Activated gamma-delta T cell (primary cell): ENCODE data around the gene ANXA1.

ENCODE experiments used
- DNase-seq: peaks from one replicate; lab custom pipeline; 2025; lab: John Stamatoyannopoulos, UW

The ANXA1 gene

DNA sequence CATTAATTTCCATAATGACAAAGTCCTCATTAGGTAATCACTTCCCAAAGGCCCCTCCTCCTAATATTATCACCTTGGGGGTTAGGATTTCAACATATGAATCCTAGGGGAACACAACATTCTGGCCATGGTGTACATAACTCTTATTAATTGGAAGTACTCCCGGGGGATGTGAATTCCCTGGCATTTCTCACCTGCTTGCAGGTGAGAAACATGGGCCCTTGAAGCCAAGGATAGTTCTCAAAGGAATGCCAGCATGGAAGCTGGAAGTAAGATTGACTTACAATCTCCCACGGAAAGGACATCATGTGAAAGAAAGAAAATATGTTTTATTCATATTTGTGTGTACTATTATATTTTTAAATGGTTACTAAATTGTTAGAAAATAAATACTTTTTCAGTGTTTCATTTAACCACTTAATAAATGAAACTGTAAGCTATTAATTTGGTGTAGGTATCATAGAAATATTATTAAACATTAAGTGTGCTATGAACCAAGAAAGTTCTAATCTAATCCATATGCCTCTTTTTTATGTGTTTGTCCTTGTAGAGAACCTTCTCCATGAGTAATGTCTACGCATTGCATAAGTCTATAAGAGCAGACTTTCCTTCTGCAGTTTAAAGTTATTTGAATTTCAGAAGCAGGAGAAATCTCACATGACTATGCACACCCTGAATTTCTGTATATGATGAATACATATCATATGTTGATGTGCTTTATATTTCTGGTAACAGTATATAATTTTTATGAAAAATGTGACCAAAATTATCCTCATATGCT is 59.4 kb downstream of the ANXA1 start:
- no peak for DNase-seq

DNA sequence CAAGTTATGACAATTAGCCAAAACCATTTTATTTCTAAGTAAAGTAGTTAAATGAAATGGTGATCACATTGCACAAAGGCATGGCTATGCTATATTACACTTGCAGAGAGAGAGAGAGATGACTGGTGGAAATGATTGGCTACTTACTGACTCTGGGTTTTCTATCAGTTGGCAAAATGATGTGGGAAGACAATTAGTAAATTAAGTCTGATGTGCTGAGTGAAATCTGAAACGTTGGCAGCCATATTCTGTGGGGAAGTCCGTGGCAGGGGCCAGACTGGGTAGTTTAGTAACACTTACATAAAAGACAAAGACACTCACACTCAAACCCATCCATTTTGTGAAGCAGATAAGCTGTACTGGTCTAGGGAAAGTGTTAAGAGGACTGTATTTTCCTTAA is 61.6 kb downstream of the ANXA1 start:
- DNase-seq: no peak

DNA sequence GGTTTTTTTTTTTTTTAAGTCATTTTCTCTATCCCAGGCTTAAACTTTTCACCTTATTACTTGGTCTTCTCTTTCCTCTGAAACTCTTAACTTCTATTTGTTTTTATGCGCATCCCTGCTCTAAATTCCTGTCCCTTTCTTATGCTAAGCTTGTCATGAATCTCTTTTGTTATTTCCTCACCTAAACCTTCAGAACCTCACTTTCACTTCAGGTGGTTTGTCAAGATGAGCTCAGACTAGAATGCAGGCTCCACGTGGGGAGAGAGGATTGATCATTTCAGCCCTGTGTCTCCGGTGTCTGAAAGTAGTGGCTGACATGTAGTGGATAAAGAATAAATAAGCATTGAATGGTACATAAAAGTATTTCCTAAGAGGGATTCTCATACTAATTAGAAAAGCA is 63.6 kb downstream of the ANXA1 start:
- DNase-seq: no peak

DNA sequence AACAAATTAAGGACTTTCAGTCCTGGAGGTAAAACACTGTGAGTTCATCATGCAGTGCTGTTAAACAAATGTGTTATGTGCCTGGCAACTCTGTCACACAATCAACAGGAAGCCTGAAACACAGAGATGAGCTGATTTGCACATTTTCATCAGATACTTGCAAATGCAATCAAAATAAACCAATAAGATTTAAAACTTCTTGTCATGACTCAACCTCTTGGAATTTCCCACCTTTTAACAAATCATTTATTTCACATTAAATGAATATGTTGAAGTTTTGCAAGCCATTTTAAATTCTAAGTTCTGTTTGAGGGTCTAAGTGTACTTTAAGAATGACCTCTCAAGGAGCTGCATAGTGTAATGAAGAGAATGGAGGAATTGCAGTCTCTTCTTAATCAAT is 64.4 kb downstream of the ANXA1 start:
- no peak for DNase-seq
